ENCODE results near the gene FAM13A.
"Not testable (repeated sequence)": the region's sequence is repeated elsewhere in the genome, so short reads cannot be mapped to it uniquely, and the experiment has no call there.

FAM13A gene

GRCh38 chr4:88999392-88999930 lies 57.5 kb downstream of the FAM13A start:
- Mint-ChIP-seq H3K27ac (no peak overlapping the region), H3K9me3 (peaks cover 7% of the 10 kb centered on the region)

DNA sequence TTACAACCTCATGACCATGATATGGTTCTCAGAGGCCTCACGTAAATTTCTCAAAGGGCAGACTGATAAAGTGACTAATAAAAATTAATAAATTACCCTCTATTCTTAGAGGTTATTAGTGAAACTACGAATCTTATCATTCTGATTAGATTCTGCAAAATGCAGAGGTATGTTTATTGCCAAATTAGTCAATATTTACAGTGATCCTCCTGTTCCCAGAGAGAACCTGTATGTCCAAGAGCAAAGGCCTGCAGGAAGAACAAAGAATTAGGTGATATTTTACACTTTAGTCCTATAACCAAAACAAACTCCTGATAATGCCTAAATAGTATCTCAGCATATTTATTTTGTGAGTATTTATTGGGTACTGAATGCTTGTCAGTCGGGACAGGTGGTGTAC lies 58.1 kb downstream of the FAM13A start:
- Mint-ChIP-seq H3K27me3 (no peaks in the 10 kb centered on the region), H3K27ac (no peak overlapping the region), H3K4me3 (no peak overlapping the region), H3K36me3 (ENCODE audit: low read depth) (no peaks in the 10 kb centered on the region), H3K4me1 (ENCODE audit: low read depth) (peaks cover 13% of the 10 kb centered on the region), H3K9me3 (peaks cover 7% of the 10 kb centered on the region)
- intact Hi-C loops (cut with micrococcal nuclease), result no loop called here

More at GRCh38 chr4:88999392-88999930, 57.5 kb downstream of the FAM13A start:
- peaks cover 13% of the 10 kb centered on the region for H3K4me1 Mint-ChIP-seq (ENCODE audit: low read depth)
- H3K4me3 Mint-ChIP-seq, result no peak overlapping the region
- no peaks in the 10 kb centered on the region for H3K27me3 Mint-ChIP-seq
- no peaks in the 10 kb centered on the region for H3K36me3 Mint-ChIP-seq (ENCODE audit: low read depth)
- intact Hi-C loops (cut with micrococcal nuclease), result no loop called here

GRCh38 chr4:88998001-88998400 lies 59.0 kb downstream of the FAM13A start:
- Mint-ChIP-seq H3K36me3 (ENCODE audit: low read depth) (no peaks in the 10 kb centered on the region), H3K27me3 (no peaks in the 10 kb centered on the region), H3K9me3 (peaks cover 7% of the 10 kb centered on the region), H3K4me3 (no peak overlapping the region), H3K4me1 (ENCODE audit: low read depth) (peaks cover 13% of the 10 kb centered on the region), H3K27ac (no peak overlapping the region)
- intact Hi-C loops (cut with micrococcal nuclease), result no loop called here

DNA sequence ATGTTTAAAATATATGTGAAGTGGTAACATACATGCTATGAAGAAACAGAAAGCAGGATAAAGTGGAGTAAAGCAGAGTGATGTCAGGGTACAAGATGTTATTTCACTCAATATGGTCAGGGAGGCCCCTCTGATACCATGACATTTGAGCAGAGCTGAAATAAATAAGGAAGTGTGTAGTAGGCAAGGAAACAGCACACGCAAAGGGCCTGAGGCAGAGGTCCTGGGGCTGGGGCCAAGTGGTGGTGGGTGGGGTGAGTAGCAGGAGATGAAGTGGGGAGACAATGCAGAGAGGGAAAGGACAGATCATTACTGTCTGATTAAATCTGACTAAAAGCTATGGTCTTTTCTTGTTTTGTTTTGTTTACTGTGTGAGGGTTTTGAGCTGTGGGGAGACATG lies 61.1 kb downstream of the FAM13A start:
- Mint-ChIP-seq H3K36me3 (ENCODE audit: low read depth) (no peaks in the 10 kb centered on the region), H3K27ac (no peak overlapping the region), H3K27me3 (no peaks in the 10 kb centered on the region), H3K4me1 (ENCODE audit: low read depth) (peaks cover 11% of the 10 kb centered on the region), H3K4me3 (no peak overlapping the region), H3K9me3 (peaks cover 4% of the 10 kb centered on the region)
- intact Hi-C loops (cut with micrococcal nuclease), result no loop called here

GRCh38 chr4:88995257-88995656 lies 61.7 kb downstream of the FAM13A start:
- H3K4me3 Mint-ChIP-seq; H3K27ac Mint-ChIP-seq; H3K27me3 Mint-ChIP-seq; H3K4me1 Mint-ChIP-seq (ENCODE audit: low read depth); H3K36me3 Mint-ChIP-seq (ENCODE audit: low read depth); intact Hi-C loops (cut with micrococcal nuclease); H3K9me3 Mint-ChIP-seq: not testable (repeated sequence)

DNA sequence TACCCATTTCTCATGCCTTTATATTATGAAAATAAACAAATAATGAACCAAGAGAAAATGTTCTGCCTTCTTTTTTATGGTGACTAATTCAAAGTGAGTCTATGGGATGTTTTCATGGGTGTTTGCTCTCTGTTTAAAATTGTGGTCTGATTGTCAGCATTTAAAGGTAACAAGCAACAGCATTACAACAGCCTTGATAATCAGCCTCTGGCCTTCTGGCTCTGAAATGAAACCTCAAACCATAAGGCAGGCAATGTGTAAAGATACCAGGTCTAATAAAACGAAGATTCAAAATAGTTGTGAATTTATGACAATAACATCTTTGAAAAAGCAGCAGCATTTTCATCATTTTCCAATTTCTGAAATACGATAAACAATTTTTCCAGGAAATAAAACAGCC lies 63.7 kb downstream of the FAM13A start:
- H3K9me3 Mint-ChIP-seq, result no peaks in the 10 kb centered on the region
- intact Hi-C loops (cut with micrococcal nuclease), result no loop called here
- H3K36me3 Mint-ChIP-seq (ENCODE audit: low read depth), result no peaks in the 10 kb centered on the region
- H3K4me1 Mint-ChIP-seq (ENCODE audit: low read depth), result peaks cover 6% of the 10 kb centered on the region
- H3K4me3 Mint-ChIP-seq, result no peak overlapping the region
- no peaks in the 10 kb centered on the region for H3K27me3 Mint-ChIP-seq
- no peak overlapping the region for H3K27ac Mint-ChIP-seq

DNA sequence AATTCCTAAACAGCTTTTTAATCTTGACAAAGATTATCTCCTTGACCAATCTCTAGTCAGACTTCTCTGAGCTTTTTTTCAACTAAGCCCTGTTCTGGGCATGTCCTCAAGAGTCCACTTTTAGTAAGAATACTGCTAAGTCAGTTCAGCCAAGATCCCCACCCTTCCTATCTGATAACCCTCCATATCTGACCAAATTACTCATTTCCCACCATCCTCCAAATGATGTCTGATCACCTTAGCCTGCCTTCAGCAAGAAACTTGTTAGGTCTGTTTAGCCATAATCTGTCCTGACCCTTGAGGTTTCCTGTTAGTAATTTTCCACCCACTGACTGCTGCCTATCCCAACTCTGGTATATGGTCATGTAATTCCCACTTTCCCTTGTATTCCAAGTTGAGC lies 65.2 kb downstream of the FAM13A start:
- no peak overlapping the region for H3K27ac Mint-ChIP-seq
- no peaks in the 10 kb centered on the region for H3K36me3 Mint-ChIP-seq (ENCODE audit: low read depth)
- H3K9me3 Mint-ChIP-seq, result no peaks in the 10 kb centered on the region
- peaks cover 6% of the 10 kb centered on the region for H3K4me1 Mint-ChIP-seq (ENCODE audit: low read depth)
- no peak overlapping the region for H3K4me3 Mint-ChIP-seq
- no peaks in the 10 kb centered on the region for H3K27me3 Mint-ChIP-seq
- intact Hi-C loops (cut with micrococcal nuclease), result no loop called here

- H3K36me3 Mint-ChIP-seq (ENCODE audit: low read depth), result no peaks in the 10 kb centered on the region
- H3K4me1 Mint-ChIP-seq (ENCODE audit: low read depth), result peaks cover 9% of the 10 kb centered on the region
- no peak overlapping the region for H3K4me3 Mint-ChIP-seq
- intact Hi-C loops (cut with micrococcal nuclease), result no loop called here
- no peaks in the 10 kb centered on the region for H3K27me3 Mint-ChIP-seq
- H3K9me3 Mint-ChIP-seq, result no peaks in the 10 kb centered on the region
- no peak overlapping the region for H3K27ac Mint-ChIP-seq
Observed at GRCh38 chr4:88989990-88990389, 67.0 kb downstream of the FAM13A start.

DNA sequence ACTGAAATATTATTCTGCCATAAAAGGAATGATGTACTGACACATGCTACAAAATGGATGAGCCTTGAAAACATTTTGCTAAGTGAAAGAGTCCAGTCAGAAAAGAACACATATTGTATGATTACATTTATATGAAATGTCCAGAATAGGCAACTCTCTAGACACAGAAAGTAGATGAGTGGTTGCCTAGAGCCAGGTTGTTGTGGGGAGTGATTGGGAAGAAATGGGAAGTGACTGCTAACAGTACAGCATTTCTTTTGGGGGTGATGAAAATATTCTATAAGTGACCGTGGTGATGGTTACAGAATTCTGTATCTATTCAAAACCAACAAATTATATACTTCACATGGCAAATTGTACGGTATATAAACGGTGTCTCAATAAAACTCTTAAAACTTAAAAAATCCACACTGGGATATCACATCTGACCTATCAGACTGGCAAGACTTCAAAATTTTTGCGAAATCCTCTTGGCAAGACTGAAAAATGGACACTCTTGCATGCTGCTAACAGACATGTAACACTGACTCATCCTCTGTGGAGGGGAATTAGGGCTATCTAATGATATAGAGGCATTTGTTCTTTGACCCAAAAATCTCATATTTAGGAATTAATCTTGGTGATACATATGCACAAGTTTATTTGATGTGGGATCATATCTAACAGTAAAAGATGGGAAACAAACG lies 71.8 kb downstream of the FAM13A start:
- intact Hi-C loops (cut with micrococcal nuclease), result no loop called here
- Mint-ChIP-seq H3K4me1 (ENCODE audit: low read depth) (peaks cover 11% of the 10 kb centered on the region), H3K27ac (no peak overlapping the region), H3K27me3 (no peaks in the 10 kb centered on the region), H3K4me3 (no peak overlapping the region), H3K36me3 (ENCODE audit: low read depth) (no peaks in the 10 kb centered on the region), H3K9me3 (no peaks in the 10 kb centered on the region)

- no peaks in the 10 kb centered on the region for H3K27me3 Mint-ChIP-seq
- intact Hi-C loops (cut with micrococcal nuclease), result no loop called here
- H3K27ac Mint-ChIP-seq, result no peak overlapping the region
- H3K4me3 Mint-ChIP-seq, result no peak overlapping the region
- H3K4me1 Mint-ChIP-seq (ENCODE audit: low read depth), result peaks cover 11% of the 10 kb centered on the region
- H3K9me3 Mint-ChIP-seq, result no peaks in the 10 kb centered on the region
- H3K36me3 Mint-ChIP-seq (ENCODE audit: low read depth), result no peaks in the 10 kb centered on the region
Observed at GRCh38 chr4:88982757-88983156, 74.2 kb downstream of the FAM13A start.

DNA sequence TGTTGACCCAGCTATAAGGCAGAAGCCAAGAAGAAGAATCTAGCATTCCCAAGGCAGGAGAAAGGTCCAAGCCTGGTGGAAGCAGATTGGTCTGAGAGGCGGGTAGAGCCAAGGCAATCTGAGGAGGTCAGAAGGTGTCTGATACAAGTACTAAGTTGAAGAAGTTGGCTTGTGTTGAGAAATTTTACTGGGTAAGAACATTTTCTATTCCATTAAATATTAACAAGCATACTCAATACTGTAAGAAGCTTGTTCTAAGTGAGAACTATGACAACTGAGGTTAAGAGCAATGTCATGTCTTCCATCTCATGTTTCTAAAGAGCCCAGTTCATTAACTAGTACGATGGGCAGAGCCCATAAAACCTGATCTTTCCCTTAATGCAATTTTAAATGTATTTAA lies 75.0 kb downstream of the FAM13A start:
- H3K36me3 Mint-ChIP-seq (ENCODE audit: low read depth), result no peaks in the 10 kb centered on the region
- peaks cover 11% of the 10 kb centered on the region for H3K4me1 Mint-ChIP-seq (ENCODE audit: low read depth)
- no peak overlapping the region for H3K27ac Mint-ChIP-seq
- no peaks in the 10 kb centered on the region for H3K9me3 Mint-ChIP-seq
- intact Hi-C loops (cut with micrococcal nuclease), result no loop called here
- H3K4me3 Mint-ChIP-seq, result no peak overlapping the region
- H3K27me3 Mint-ChIP-seq, result no peaks in the 10 kb centered on the region

- Mint-ChIP-seq H3K4me3 (no peak overlapping the region), H3K27me3 (no peaks in the 10 kb centered on the region)
Observed at GRCh38 chr4:88981556-88981955, 75.4 kb downstream of the FAM13A start.

GRCh38 chr4:88979276-88979675 lies 77.7 kb downstream of the FAM13A start:
- intact Hi-C loops (cut with micrococcal nuclease), result no loop called here
- no peak overlapping the region for H3K27ac Mint-ChIP-seq
- no peaks in the 10 kb centered on the region for H3K4me1 Mint-ChIP-seq (ENCODE audit: low read depth)
- H3K27me3 Mint-ChIP-seq, result no peaks in the 10 kb centered on the region
- H3K4me3 Mint-ChIP-seq, result no peak overlapping the region
- no peaks in the 10 kb centered on the region for H3K36me3 Mint-ChIP-seq (ENCODE audit: low read depth)
- H3K9me3 Mint-ChIP-seq, result no peaks in the 10 kb centered on the region

More at GRCh38 chr4:88981556-88981955, 75.4 kb downstream of the FAM13A start:
- Mint-ChIP-seq H3K27ac (no peak overlapping the region), H3K9me3 (no peaks in the 10 kb centered on the region), H3K4me1 (ENCODE audit: low read depth) (peaks cover 11% of the 10 kb centered on the region), H3K36me3 (ENCODE audit: low read depth) (no peaks in the 10 kb centered on the region)
- intact Hi-C loops (cut with micrococcal nuclease), result no loop called here

DNA sequence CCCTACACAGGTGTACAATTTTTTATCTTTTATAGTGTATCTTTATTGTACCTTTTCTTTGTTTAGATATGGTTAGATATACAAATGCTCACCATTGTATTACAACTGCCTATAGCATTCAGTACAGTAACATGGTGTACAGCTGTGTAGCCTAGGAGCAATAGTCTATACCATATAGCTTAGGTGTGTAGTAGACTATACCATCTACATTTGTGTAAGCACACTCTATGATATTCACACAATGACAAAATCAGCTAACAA lies 80.3 kb downstream of the FAM13A start:
- no peaks in the 10 kb centered on the region for H3K9me3 Mint-ChIP-seq
- H3K4me3 Mint-ChIP-seq, result no peak overlapping the region
- intact Hi-C loops (cut with micrococcal nuclease), result no loop called here
- no peak overlapping the region for H3K27ac Mint-ChIP-seq
- H3K27me3 Mint-ChIP-seq, result no peaks in the 10 kb centered on the region
- H3K36me3 Mint-ChIP-seq (ENCODE audit: low read depth), result no peaks in the 10 kb centered on the region
- no peaks in the 10 kb centered on the region for H3K4me1 Mint-ChIP-seq (ENCODE audit: low read depth)

Data from dendritic cell treated with granulocyte-macrophage colony-stimulating factor and Interleukin-4, amounts not matched to agents 40 ng/mL and 50 ng/mL, for 4 days (primary cell).